Measurements from ENCODE around the gene PLCB1. TPM values are rescaled to one million over a fixed set of nuclear protein-coding genes. Genes with fewer than 3 reads are reported as not detected.

PLCB1 gene
- total RNA-seq (9.0 and 17.6 TPM in 2 replicates), polyA plus RNA-seq (8.0 and 13.1 TPM in 2 replicates)

GRCh38 chr20:8131598-8132483 is at the start of gene PLCB1:
Gene PLCB1, plus strand, starts transcription at chr20:8132266. Its CDS starts 386 bp downstream, at chr20:8132652.
- TF ChIP-seq CTCF (IDR thresholded peaks at IDR 0.05; ENCODE audit: low read depth, low read length): peak; percentile 84
- no peaks in the 10 kb centered on the region for H3K9me3 ChIP-seq (ENCODE audit: low read depth)
- H3K27ac ChIP-seq: no peak within 1 kb of the TSS
- peaks cover 16% of the 10 kb centered on the region for H3K27me3 ChIP-seq
- no peaks in the 10 kb centered on the region for H3K36me3 ChIP-seq
- peaks cover 16% of the 10 kb centered on the region for H3K4me1 ChIP-seq (ENCODE audit: low read depth)
- peak; percentile 90 to 94 for DNase-seq (ENCODE audit: low read depth in 1 of 2, low spot score in 1 of 2)
- peak within 1 kb of the TSS; percentile 59 for H3K4me3 ChIP-seq

GRCh38 chr20:8082989-8083388 is 49.1 kb upstream of the PLCB1 start:
- H3K27me3 ChIP-seq: no peaks in the 10 kb centered on the region
- H3K36me3 ChIP-seq: no peaks in the 10 kb centered on the region
- H3K4me1 ChIP-seq (ENCODE audit: low read depth): peaks cover 8% of the 10 kb centered on the region
- no peaks in the 10 kb centered on the region for H3K9me3 ChIP-seq (ENCODE audit: low read depth)
- peak in 1 of 2 donors; percentile 96 for DNase-seq (ENCODE audit: low read depth in 1 of 2, low spot score in 1 of 2)
- no peak overlapping the region for H3K4me3 ChIP-seq
- H3K27ac ChIP-seq: no peak overlapping the region
- no peak for TF ChIP-seq CTCF (IDR thresholded peaks at IDR 0.05; ENCODE audit: low read depth, low read length)

GRCh38 chr20:8089668-8090067 is 42.4 kb upstream of the PLCB1 start:
- peak; percentile 52 to 63 for DNase-seq (ENCODE audit: low read depth in 1 of 2, low spot score in 1 of 2)
- Histone ChIP-seq H3K27me3 (no peaks in the 10 kb centered on the region), H3K36me3 (no peaks in the 10 kb centered on the region), H3K9me3 (ENCODE audit: low read depth) (no peaks in the 10 kb centered on the region), H3K27ac (no peak overlapping the region), H3K4me3 (no peak overlapping the region), H3K4me1 (ENCODE audit: low read depth) (no peaks in the 10 kb centered on the region)
- no peak for TF ChIP-seq CTCF (IDR thresholded peaks at IDR 0.05; ENCODE audit: low read depth, low read length)

- TF ChIP-seq CTCF (IDR thresholded peaks at IDR 0.05; ENCODE audit: low read depth, low read length): no peak
- H3K4me3 ChIP-seq: no peak overlapping the region
- H3K9me3 ChIP-seq (ENCODE audit: low read depth): no peaks in the 10 kb centered on the region
- H3K4me1 ChIP-seq (ENCODE audit: low read depth): no peaks in the 10 kb centered on the region
- no peak overlapping the region for H3K27ac ChIP-seq
- DNase-seq (ENCODE audit: low read depth in 1 of 2, low spot score in 1 of 2): peak in 1 of 2 donors; percentile 97
- no peaks in the 10 kb centered on the region for H3K27me3 ChIP-seq
- H3K36me3 ChIP-seq: no peaks in the 10 kb centered on the region
Observed at GRCh38 chr20:8094415-8094818, 37.6 kb upstream of the PLCB1 start.

GRCh38 chr20:8094850-8095249 is 37.2 kb upstream of the PLCB1 start:
- no peak overlapping the region for H3K27ac ChIP-seq
- no peak overlapping the region for H3K4me3 ChIP-seq
- no peaks in the 10 kb centered on the region for H3K36me3 ChIP-seq
- TF ChIP-seq CTCF (IDR thresholded peaks at IDR 0.05; ENCODE audit: low read depth, low read length): no peak
- H3K27me3 ChIP-seq: peaks cover 3% of the 10 kb centered on the region
- DNase-seq (ENCODE audit: low read depth in 1 of 2, low spot score in 1 of 2): peak in 1 of 2 donors; percentile 83
- no peaks in the 10 kb centered on the region for H3K4me1 ChIP-seq (ENCODE audit: low read depth)
- H3K9me3 ChIP-seq (ENCODE audit: low read depth): no peaks in the 10 kb centered on the region
